Loucy (cell line): ENCODE data around the gene TCN2.

Experiments used
- CTCF ChIP-seq: fragments of 200-600 bp; sonication (generic); conservative IDR thresholded peaks from 2 replicates; pipeline ENCODE4 v1.5.1; 2014; ENCODE audit warnings: mild to moderate bottlenecking, antibody characterized with exemption, low read length
- EZH2phosphoT487 ChIP-seq: fragments of 200-600 bp; IDR thresholded peaks from 2 replicates; pipeline ENCODE4 v1.6.1; 2018; ENCODE audit warnings: antibody characterized with exemption, mild to moderate bottlenecking, moderate library complexity, borderline replicate concordance

- no peak for TF ChIP-seq CTCF
- no peak for TF ChIP-seq EZH2phosphoT487
These were observed 58.3 kb downstream of the TCN2 start for GRCh38 chr22:30665266-30665665.
